Peyer's patch (tissue), 4 donors: ENCODE results near the gene HRC.

Experiments used
- POLR2A ChIP-seq, 2 donors: fragments of 450-650 bp; IDR thresholded peaks; one replicate each; pipeline ENCODE4 v1.5.1; 2017; ENCODE audit warnings: antibody characterized with exemption in 2 of 2, mild to moderate bottlenecking in 2 of 2, moderate library complexity in 2 of 2
- TF ChIP-seq, protein P1 (sequence below), 6 experiments: fragments of 450-650 bp in 4 of 6; fragments of 200-600 bp in 2 of 6; sonication (generic) in 1 of 6; IDR thresholded peaks; one replicate each; pipeline ENCODE4 v1.5.1; 2017 to 2019; ENCODE audit warnings: antibody characterized with exemption in 6 of 6, mild to moderate bottlenecking in 3 of 6, moderate library complexity in 1 of 6

- TF ChIP-seq, protein P1, sequence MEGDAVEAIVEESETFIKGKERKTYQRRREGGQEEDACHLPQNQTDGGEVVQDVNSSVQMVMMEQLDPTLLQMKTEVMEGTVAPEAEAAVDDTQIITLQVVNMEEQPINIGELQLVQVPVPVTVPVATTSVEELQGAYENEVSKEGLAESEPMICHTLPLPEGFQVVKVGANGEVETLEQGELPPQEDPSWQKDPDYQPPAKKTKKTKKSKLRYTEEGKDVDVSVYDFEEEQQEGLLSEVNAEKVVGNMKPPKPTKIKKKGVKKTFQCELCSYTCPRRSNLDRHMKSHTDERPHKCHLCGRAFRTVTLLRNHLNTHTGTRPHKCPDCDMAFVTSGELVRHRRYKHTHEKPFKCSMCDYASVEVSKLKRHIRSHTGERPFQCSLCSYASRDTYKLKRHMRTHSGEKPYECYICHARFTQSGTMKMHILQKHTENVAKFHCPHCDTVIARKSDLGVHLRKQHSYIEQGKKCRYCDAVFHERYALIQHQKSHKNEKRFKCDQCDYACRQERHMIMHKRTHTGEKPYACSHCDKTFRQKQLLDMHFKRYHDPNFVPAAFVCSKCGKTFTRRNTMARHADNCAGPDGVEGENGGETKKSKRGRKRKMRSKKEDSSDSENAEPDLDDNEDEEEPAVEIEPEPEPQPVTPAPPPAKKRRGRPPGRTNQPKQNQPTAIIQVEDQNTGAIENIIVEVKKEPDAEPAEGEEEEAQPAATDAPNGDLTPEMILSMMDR (IDR thresholded peaks at IDR 0.05) = no peak
- TF ChIP-seq POLR2A (IDR thresholded peaks at IDR 0.05) = no peak
Measured at GRCh38 chr19:49168421-49168820, 13.2 kb upstream of the HRC start.
